Stimulated activated CD4-positive, alpha-beta T cell treated with anti-CD3 and anti-CD28 coated beads, TNF-alpha, amount 100 ng/mL, for 1 hour (primary cell): ENCODE data around the gene MICAL2.

Experiments used
- DNase-seq, 3 donors: peaks; one replicate each; pipeline ENCODE4 v3.0.0-alpha.2; 2020; ENCODE audit warnings: low read depth in 3 of 3, low spot score in 1 of 3

The MICAL2 gene

GRCh38 chr11:12240677-12241076 lies 130.3 kb downstream of the MICAL2 start:
- DNase-seq: no peak

- no peak for DNase-seq
Observed at GRCh38 chr11:12241401-12241800, 131.0 kb downstream of the MICAL2 start.

DNA sequence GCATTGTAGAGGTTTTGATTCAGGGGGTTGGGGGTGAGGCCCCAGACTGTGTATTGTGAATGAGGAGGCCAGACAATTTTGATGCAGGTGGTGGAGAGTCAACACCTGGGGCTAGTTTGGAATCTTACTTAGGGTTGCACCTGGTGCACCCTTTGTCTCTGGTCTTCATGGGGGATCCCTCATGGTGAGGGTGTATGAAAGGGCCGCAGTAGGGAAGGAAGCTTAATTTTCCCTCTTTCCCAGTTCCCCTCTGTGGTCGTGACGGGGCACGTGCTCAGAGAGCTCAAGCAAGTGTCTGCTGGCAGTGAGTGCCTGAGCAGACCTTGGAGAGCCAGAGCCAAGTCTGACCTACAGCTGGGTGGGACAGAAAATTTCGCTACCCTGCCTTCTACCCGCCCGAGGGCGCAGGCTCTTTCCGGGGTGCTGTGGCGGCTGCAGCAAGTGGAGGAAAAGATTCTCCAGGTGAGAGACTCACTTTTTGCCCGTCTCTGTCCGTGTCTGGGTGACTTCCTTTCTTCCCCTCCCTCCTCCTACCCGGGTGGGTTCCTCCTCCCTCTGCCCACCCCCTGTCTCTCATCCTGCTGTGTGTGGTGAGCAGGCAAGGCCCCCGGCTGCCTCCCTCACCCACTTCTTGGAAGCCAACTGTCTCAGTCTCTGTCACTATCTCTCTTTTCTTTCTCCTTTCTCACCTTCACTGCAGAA lies 131.7 kb downstream of the MICAL2 start:
- no peak for DNase-seq

- no peak for DNase-seq
Observed at GRCh38 chr11:12242966-12243365, 132.6 kb downstream of the MICAL2 start.

GRCh38 chr11:12243486-12243885 lies 133.1 kb downstream of the MICAL2 start:
- no peak for DNase-seq

DNA sequence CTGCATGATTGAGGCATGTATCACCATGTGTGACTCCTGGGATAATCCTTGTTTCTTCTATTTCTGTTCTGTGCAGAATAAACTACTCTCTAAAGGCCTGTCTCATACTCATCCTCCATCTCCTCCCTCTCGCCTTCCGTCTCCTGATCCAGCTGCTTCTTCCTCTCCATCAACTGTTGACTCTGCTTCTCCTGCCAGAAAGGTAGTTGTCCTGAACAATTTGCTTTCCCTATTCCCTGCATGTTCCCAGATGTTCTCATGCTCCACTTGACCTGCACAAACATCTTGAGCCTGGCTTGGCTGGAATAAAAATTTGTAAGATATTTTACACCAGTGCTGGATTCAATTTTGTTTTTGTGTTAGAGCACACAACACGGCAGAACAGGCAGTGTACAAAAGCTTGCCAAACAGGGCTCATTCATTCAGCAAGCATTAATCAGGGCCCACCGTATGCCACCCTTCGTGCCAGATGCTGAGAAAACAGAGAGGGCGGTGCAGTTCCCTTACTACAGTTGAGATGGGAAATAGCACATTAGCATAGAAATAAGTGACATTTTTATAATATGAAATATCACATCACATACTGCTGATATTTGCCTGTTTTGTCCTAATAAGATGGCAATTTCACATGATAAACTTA lies 133.6 kb downstream of the MICAL2 start:
- no peak for DNase-seq

- DNase-seq: no peak
Observed at GRCh38 chr11:12245091-12245490, 134.7 kb downstream of the MICAL2 start.

DNA sequence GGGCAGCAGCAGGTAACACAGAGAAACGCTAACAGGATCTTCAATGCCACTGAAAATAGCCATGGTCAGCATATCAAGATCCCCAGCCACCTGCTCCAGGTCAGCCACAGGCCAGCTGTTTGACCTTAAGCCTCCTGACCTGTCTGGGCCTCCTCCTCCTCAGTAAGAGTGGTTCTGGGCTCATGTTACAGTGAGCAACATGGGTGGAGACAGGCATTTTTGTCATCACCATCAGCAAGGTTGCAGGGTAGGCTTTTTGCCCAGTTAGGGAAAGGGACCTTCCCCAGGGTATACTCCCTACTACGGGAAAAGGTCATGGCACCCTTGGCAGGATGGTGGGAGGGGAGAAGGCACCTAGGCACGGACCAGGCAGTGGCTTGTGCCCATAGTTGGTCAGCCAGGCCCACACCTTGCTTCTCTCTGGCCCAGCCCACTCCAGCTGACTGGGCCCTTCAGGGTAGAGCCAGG lies 135.2 kb downstream of the MICAL2 start:
- no peak for DNase-seq

- no peak for DNase-seq
Observed at GRCh38 chr11:12246147-12246546, 135.8 kb downstream of the MICAL2 start.

DNA sequence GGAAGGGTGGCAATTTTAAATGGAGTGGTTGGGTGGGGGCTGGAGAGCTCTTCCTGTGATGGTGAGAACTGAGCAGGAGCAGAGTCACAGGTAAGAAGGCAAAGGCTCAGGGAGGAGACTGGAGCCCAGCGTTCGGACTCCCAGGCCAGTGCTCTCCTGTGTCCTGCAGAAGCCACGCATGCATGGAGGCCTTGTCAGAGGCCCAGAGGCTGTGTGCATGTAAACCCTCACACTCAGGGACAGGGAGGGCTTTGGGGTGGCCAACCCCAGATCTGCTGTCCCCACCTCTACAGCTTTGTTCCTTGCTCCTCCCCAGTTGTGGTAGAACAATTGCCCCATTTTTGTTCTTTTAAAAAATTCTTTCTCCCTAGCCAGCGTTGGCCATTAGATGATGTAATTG lies 136.6 kb downstream of the MICAL2 start:
- DNase-seq: no peak

DNA sequence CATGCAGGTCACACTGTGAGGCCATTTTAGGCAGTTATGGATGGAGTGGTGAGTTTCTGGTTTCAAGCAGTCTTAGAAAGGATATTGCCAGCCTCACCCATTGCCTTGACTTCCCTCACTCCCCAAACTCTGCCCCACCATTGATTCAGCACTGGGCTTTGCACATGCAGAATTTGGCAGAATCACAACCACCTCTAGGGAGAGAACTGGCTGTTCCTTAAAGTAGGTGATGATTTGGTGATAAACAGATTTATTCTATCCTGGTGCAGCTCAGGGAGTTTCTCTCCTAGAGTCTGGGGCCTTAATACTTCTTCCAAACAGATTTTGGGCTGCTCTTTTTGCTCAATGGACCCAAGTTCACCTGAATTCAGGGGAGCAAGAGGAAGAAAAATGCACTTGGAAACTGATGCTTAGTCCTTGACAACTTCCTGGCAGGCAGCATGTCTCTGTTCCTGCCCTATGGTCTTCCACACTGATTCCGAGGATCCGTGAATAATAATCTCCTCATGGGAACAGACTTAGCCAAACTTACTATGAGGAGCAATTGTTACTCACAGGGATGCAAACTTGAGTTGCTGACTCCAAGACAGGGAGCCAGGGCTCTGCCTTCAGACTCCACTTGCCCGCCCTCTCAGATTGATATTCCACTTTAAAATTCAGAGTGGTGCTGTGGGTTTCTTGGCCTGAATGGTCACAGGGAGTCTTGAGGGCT lies 137.3 kb downstream of the MICAL2 start:
- no peak for DNase-seq

DNA sequence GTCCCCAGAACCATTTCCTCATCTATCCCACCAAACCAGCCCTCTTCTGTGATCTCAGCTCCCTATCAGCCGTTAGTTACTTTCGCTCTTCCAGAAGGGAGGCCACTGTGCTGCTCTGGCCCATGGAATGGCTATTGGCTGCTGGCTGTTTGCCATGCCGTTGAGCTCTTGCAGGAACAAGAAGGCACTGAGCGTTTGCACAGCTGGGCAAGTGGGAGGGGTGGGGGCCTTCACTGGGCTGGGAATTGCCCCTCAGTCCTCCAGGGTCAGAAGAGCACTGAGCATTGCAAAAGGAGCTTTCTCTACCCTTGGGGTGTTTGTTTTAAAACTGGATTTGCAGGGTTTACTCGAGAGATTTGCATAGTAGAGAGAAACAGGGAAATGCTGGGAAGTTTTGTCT lies 137.9 kb downstream of the MICAL2 start:
- DNase-seq: no peak

DNA sequence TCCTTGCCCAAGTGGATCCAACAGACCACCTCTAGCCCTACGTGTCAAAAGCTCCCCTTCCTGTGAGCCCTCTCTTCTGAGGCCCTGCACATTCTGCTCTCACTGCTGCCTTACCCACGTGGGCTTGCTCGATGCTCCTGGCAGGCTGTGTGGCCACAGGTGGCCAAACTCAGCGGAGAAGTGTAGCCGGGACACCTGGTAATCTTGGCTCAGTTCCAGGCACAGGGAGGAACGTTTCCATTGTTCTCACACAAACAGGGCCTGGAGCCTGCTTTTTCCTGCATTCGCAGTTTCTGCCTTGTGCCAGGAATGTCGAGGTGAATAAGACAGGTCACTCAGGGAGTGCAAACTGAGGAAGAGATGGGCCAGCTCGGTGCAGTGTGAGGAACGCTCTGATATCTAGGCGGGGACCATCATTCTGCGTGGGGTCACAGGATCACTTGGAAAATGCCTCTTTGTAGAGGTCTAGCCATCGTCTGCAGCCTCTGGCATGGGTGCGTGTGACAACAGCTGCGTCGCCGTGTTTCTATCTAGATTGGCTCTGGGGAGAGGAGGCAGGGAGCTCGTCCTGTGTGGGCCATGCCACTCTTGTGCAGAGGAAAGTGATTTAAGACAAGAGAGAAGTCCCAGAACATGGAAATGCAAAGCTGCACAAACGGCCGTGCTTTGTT lies 139.3 kb downstream of the MICAL2 start:
- no peak for DNase-seq

DNA sequence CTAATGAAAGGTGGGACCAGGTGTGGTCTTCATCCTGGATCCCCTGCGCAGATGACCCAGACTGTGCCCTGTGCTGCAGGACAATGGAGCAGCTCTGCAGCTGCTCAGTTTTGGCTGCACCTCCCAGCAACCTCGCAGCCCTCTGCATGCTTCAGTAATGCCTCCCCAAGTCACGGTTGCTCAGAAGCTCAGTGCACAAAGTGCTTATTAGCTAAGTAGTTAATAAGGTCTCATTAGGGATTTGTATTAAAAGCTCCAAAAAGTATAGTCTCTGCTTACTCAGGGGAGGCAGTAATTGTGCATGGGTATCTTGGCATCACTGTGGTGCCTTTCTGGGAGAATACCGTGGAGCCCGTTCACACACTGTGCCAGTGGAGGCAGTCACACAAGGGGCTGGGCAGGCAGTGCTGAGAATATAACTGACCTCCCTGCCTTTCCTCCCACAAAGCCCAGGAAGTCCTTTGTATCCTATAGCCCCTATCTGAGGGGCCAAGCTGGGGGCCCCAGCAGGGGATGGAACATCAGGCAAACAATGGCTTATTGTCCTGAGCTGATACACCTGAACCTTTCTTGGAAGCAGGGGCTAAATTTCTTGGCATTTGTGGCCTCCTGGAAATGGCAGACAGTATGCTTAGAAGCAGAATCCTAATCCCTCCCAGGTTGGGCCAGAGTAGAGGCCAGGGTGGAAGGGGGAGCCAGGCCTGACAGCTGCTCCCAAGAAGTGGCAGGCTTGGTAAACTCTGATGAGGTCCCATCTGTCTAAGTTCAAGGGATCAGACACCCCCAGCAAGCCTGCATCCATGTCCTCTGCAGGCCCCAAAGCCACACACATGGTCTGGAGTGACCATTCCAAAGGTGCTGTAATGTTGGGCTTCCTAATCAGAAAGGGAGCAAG lies 141.5 kb downstream of the MICAL2 start:
- DNase-seq: no peak

- no peak for DNase-seq
Observed at GRCh38 chr11:12253843-12254281, 143.5 kb downstream of the MICAL2 start.

GRCh38 chr11:12258451-12258850 lies 148.1 kb downstream of the MICAL2 start:
- no peak for DNase-seq

- DNase-seq: no peak
Observed at GRCh38 chr11:12259956-12260355, 149.6 kb downstream of the MICAL2 start.

- DNase-seq: no peak
Observed at GRCh38 chr11:12260731-12261521, 150.5 kb downstream of the MICAL2 start.

DNA sequence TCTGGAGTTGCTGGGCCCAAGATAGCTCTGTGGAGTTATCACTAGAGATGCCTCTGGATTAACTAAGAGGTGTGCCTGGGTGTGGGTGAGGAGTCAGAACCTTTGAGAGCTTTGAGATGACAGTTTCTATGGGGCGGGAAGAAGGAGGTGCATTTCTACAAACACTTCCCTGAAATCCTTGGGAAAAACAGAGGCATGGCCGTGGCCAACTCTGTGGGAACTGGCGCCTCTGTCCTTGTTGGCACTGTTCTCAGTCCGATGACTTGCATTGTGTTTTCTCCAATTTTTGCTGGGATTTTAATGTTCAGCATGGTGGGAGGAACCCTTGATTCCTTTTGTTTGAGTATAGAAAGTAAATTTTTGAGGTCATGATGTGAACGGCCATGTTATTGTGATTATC lies 151.2 kb downstream of the MICAL2 start:
- DNase-seq: no peak
